HG02870 (cell line): Measurements from ENCODE around the gene HOXA6.

ENCODE experiments used
- ATAC-seq: cut with Tn5 transposase; IDR thresholded peaks from one replicate; pipeline ENCODE4 v1.9.1; 2021; ENCODE audit warnings: mild to moderate bottlenecking, moderate library complexity; ENCODE audit not compliant: unreplicated experiment

Gene HOXA6

DNA sequence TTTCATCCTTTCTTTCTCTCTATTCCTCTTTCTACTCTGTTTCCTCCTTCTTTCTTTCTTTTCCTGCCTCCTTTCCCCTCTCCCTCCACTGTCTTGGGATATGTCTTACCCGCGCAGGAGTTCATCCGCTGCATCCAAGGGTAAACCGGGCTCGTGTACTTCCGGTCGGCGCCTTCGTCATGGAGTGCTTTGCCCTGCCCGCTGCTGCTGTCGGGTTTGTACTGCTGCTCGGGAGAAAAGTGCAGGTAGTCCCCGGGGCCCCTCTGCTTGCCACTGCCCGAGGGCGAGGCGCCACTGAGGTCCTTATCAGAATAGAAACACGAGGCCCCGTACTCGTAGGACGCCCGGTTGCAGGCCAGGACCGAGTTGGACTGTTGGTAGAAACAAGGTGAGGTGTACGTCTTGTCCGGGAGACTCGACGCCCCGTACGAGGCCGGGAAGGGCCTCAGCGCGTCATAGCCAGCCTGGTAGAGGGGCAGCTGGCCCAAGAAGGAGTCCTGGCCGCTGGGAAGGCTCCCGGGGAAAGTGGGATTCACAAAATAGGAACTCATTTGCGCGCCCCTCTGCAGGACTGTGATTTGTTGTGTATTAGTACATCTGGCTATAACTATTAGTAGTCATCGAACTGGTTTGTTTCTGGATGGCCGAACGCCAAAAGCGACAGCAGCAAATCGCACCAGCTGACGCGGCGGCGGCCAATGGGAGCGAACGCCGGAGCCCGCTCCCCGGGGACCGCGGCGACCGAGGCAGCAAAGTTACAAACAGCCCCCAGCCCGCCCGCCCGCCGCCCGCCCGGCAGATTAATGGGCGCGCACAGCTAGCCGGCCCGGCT, at the start of gene HOXA6:
Gene HOXA6, minus strand, starts transcription at position 576 of the 832 bp plus-strand sequence. Its CDS starts 25 bp downstream, at position 551.
- ATAC-seq: no peak

DNA sequence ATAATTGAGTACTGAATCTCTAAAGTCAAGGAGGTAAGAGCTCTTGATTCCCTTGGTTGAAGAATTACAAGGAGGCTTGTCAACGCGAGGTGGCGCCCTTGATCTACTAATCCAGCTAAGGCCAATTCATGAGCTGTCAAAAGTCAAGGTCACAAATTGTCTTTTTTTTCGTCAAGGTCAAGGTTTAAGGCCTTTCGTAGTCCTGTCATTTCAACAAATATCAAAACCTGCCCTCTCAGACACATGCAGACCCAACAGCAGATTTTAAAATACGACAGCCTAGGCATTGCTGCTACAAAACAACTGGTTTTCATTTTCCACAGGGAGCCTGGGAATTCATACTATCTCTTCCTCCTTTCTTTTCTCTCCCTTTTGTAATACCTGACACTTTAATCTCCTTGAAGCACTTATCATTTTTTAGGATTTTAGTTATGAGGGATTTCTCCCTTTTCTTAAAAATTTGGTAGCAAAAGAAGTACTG, 48.8 kb upstream of the HOXA6 start:
- ATAC-seq: no peak

DNA sequence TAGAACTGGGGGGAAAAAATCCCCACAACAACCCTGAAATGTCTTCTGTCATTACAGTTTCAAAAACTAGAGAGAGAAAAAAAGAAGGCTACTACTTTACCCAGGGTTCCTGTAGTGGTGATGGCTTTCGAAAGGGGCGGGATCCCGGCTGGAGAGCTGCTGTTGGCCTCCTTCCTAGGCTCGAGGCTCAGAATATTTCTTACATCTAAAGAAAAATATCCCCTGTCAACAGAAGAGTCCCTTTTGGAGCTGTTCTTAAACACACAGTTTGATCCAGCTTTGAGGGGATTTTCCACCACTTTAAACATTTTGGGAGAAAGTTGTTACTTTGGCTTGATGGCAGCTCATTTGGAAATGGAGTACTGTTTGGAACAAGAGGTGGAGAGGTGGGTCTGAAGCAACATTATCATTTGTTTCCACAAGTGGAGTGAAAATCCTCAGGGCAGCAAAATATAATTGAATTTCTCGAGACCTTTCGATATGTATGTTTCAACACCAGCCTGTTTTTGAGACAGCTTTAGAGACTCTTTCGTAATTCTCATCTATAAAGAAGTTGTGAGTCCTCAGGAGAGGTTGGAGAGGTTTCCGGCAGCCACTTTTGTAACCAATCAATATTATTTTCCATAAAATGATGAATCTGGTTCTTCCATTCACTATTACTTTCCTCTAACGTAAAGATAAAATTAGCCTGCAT, 47.3 kb upstream of the HOXA6 start:
- no peak for ATAC-seq

DNA sequence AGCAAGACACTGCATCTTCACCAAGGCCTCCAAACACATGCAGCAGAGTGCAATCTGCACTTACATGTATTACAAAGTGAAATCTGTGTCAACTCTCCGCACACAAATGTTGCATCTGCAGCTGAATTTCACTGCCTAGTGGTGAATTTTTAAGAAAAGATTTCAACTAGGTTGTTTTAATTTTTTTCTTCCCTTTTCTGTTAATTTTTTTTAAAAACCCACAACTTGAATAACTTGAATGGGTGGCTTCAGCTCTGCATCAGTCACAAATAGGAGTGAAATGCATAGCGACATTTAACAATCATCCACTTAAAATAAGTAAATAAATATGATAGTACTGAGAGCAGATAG, 46.4 kb upstream of the HOXA6 start:
- ATAC-seq: no peak

DNA sequence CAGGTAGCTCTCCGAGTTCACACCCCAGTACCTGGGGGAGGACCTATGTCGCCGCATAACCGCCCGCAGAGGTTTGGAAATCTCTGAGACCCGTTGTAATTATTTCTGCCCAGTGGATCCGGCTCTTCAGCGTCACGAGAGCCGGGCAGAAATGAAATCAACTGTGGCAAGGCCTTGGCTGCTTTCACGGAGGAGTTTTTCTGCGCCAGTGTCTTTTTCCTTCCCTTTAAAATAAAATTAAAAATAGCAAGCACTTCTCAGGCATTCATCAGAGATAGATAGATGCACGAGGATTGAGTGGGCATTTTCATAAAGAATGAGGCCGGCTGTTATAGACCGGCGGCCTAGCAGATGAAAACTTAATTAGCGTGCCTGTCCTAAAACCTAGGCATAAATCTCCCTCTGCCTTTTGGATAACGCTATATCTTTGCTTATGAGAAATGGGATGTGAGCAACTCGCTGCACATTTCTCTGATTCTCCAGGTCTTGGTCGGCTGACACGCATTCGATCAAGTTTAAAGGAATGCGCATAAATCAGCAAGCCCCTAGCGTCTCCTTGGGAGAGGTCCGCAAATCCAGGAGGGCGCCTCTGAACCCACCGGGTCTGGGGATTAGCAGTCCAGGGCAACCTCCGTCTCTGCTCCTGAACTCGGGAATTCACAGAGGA, 45.9 kb upstream of the HOXA6 start:
- ATAC-seq: no peak

DNA sequence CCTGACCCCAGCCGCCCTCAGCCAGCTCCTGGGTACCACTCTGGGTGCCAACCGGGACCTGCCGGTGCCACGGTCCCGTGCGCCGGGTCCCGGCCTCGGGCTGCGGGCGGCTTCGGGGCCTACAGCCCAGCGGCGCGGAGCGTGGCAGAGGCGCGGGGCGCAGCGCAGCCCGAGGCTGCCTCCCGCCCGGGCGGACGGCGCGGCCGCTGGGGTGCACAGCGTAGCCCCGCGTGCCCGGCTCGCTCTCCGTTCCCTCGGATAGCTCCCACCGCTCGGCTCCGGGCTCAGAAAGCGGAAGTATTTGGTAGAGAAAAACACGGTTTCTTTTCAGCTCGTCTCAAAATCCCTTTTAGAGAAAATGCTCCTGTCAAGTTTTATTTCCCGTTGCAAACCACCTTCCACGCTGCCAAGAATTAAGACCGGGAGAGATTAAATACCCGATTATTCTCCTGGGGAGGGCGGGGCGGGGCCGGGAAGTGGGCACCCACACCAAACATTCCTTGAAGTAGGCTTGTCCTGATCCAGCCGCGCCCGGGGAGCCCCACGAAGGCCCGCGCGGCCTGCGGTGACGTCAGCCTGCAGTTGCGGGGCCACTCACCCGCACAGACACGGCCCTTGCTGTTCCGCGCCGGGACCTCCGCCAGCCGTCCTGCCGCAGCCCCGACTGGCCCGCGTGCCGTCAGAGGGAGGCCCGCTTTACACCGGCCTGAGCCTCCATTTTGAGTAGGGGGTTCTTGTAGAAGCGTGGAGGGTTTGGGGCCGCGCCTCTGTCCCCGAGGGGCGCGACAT, 45.2 kb upstream of the HOXA6 start:
- no peak for ATAC-seq

DNA sequence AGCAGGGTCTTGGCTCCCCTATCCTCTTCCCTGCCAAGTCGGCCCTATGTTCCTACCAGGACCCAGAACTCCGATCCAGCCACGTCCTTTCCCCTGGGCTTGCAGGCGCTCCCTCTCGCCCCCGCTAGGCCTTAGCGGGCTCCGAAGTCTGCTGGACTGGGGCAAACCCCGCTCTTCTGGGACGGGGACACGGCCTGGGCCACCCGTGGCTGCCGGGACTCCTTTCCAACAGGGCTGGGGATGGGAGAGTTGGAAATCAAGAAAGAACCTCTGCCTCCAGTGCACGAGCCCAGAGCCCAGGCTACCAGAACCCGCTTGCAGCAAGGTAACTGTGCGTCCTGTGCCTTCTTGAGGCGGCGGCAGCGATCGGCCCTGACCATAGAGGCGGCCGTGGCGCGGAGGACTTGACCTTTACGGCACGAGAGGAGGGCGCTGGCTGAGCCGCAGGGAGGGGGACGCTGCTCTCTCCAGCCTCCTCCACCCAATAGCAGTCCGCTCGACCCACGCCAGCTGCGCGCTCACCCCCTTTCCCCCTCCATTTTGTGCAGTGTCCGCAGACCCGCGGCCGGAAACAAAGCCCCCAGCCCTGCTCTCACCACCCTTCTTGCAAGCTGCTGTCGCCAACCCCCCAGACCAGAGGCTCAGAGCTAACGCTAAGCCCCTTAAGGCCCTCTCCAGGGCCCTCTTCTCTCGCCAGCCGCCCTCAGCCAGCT, 44.4 kb upstream of the HOXA6 start:
- no peak for ATAC-seq

DNA sequence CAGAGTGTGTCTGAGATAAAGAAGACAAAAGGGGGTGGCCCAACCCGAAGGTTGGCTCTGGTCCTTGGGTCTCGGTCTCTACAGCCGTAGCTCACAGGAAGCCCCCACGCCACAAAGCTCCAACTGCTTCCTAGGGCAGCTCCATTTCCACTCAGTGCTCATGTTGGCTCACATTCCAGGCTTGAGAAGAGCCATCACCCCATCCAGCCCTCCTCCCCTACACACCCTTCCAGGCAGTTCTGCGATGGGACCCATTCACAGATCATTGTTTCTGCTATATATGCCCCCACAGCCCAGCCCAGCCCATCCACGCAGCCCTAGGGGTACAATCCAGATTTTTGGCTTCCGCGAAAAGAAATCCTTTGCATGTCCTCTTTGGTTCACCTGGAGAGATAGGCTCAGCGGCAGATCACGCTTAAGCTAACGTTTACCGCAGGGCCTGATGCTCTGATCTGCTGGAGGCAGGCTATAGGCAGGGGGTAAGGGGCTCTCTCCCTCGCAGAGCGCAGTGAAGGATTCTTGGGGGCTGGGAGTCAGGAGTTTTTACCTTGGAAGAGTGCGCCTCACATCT, 43.7 kb upstream of the HOXA6 start:
- no peak for ATAC-seq

DNA sequence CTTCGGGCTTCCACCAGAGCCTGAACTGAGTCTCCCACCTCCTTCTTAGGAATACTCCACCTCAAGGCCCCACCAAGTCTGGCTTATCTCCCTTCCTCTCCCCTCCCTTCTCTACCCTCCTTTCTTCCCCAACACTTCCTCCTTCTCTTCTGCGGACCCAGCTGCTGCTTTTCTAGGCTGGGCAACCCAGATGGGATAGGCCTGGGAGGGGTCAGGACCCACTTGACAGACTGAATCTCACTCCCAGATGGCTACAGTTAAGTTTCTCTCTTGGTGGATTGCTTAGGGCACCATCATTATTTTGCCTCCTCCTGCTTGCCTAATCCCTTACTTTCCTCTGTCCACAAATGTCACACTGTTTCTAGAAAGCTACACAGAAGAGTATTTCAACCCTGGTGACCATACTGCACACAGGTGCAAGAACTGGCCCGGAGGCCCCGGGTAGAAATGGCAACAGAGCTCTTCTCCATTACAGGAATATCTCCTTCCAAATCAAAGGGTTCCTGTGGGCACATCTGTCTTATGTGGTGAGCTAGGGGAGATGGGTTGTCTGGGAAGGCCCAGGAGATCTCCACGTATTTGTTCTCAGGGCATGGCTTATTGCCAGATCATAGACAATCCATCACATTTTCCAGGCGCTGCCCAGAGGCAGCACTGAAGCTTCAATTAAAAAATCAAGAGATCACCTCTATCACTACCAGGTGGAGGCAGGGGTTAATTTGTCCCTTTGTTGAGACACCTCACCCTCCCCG, 42.6 kb upstream of the HOXA6 start:
- no peak for ATAC-seq

DNA sequence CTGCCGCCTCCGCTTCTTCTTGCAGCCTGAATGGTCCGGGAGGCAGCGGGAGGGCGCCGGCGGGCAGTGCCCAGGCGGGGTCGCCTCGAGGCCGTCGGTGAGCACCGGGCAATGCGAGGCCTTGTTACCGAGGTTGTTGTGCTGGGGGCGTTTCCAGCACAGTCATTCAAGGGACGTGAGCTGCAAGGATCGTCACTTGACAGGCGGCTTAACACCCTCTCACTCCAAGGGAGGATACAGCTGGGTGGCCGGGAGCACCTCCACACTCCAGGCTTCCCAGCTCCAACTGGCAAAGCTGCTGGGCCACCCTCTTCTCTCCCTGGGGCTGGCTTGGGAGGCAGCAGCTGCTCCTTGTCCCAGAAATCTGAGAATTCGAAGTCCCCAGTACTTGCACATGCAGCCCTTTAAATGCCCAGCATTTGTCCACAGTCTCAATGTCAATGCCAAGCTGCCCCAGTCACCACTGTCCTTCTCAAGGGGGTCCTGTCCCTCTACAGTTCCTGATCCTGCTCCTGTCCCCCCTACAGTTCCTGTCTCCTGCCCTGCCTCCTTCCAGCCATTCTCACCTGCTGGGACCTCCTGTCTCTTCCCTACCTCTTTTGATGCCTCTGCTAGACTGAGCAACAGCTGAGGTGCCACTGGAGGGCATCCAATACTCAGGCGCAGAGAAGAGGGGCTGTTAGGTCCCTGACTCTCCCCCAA, 41.9 kb upstream of the HOXA6 start:
- no peak for ATAC-seq

DNA sequence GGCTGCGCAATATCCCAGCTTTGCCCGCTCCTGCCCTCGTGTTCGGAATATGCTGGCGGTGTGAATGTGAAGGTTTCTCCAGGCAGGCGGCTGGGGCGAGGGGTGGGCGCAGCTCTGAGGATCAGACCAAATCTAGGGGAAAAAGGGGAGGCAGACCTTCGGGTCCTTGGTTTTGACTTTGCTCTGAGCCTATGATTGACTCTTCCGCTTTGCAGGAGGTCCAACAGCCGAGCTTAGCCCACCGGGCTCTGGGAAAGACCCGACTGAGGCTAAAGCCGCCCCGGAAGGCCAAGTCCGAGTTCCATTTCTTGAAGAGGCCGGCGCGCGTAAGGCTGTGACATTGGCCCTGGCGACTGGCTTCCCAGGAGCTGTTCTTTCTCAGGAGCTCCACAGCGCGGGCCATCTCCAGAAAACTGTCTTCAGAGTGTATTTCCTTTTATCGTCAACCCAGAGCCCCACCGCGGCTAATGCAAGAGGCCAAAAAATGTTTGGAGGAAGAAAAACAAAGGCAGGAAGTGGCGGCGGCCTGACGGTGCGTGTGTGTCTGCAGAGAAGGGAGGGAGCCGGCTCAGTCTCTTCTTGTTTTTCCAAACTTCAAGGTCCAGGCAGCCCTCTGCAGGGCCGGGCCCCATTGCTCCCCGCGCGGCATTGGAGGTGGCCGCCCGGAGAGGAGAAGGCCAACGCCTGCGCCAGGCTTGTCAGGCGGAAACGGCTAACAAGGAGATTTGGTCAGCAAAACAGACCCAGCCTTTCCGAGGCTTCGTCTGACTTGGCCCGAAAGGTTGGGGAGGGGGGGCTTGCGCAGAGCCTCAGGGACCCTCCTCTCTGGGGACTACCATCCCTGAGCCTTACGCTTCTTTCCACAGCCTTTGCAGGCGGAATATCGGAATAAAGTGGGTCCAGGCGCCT, 41.1 kb upstream of the HOXA6 start:
- no peak for ATAC-seq

DNA sequence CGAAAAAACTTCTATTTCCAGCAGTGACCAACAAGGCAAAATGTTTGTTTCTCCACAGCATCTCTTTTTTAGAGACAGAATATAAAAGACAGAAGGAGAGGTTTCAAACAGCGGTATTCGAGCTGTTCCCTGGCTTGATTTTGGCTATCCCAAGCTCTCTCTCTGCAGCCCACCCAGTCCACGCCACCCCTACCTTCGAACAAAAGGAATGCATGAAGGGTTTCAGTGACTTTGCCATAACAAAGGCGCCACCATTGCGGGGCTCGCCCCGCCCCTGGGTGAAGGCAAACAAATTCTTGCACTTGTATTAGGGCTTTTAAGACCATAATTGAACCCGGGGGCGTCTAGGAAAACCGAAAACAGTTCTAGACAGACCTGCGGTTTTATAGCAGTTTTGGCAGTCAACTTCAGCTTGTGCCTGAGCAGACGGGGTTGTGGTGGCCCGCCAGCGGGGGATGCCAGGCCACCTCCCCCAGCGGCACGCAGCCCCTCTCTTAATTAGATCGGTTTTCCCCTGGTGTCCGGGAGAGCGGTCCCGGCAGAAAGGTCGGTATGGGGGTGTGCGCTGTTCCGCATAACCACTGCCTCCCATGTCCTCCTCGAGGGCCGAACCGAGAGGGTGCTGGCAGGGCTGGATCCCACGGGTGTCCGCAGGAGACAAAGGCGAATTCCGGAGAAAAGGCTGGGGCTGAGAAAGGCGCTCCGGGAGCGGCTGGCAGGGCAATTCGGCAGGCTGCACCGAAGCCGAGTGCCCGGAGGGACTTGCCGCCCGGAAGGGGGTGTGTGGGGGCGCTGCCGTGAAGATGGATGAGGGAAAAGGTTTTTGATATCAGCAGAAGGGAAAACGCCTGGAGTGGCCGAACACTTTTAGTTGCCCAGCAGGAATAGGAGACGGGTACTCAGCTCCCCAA, 40.2 kb upstream of the HOXA6 start:
- ATAC-seq: no peak

DNA sequence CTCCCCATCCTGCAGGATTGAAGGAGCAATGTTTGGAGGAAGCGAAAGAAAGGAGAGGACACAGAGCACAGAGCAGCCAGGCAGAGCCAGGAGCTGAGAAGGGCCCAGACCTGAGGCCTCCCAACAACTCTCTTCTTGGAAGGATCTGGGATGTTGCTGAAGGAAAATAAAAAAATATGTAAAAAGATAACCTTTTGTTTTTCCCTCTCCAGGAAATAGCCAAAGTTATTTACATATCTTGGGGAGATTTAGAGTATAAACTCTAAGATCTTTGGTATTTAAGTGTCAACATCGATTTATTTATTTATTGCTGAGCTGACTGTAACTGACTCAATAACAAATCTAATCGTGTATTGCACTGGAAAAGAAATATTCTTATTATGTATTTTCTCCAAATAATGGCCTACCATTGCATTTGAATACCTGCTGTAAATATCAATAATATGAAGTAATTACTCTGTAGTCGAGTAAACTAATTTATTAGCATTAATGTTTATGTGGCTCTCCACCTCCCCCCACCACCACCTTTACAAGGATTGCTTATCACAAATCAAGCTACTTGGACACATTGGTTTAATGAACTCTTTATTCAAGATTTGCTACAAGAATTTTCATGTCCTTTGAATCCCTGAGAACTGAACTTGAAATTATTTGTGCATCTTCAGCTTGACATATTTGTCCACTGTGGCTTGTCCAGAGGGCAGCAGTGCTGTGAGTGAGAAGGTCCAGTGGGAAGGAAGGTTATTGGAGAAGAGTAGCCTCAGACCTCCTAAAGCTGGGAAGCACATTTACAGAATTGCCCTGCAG, 39.3 kb upstream of the HOXA6 start:
- ATAC-seq: no peak

DNA sequence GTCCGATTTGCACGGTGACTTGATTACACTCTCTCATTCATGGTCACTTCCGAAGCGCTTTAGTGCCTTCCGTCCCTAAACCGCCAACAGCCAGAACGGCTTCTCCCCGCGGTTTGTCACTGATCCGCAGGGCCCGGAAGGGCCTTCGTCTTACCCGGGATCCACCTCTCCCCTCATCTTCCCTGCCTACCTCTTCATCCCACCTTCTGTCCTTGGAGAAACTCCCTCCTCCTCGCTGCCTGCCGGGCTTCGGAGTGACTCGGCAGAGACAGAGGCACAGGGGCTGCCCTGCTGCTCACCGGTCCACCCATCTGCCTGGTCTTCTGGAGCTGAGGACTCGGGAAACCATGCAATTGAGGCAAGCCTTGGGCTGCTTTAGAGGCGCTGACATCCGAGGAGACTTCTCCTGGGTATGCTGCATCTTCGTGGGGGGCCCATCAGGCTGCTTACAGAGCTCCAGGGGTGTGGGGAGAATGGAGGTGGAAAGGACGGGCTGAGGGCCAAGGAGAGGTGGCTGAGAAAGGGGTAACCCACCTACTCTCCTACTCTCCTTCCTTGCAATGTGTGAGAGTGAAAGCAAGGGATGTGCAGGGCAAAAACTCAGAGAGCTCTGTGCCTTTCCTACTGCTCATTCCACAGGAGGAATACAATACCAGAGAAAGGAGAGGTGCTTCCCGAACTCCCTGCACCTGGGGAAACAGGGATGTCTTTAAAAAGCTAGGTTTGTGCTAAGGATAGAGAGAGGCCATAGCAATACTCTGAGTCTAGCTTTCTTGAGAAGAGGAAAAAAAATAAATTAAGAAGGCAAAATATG, 38.5 kb upstream of the HOXA6 start:
- ATAC-seq: no peak
